HEK293 (cell line): Measurements from ENCODE around the gene CCND1.

ENCODE experiments used
- CTCF ChIP-seq: fragments of 450-650 bp; formaldehyde crosslinking; IDR thresholded peaks from 2 replicates; pipeline ENCODE4 v1.5.1; 2016; ENCODE audit warnings: missing biosample characterization, missing genetic modification characterization
- ZNF48 ChIP-seq: fragments of 450-650 bp; formaldehyde crosslinking; IDR thresholded peaks from 2 replicates; pipeline ENCODE4 v1.5.1; 2016; ENCODE audit warnings: missing biosample characterization, missing genetic modification characterization
- ZNF510 ChIP-seq: fragments of 450-650 bp; formaldehyde crosslinking; IDR thresholded peaks from 2 replicates; pipeline ENCODE4 v1.5.1; 2018; ENCODE audit warnings: mild to moderate bottlenecking, missing genetic modification characterization, missing biosample characterization; ENCODE audit not compliant: insufficient replicate concordance

GRCh38 chr11:69702769-69703452 lies 62.0 kb downstream of the CCND1 start:
- TF ChIP-seq ZNF510 (tag by site-specific recombination) (no peak), CTCF (no peak), ZNF48 (tag by site-specific recombination) (no peak)
